Measurements from ENCODE around the gene ZNF534.
"Not testable (repeated sequence)": the region's sequence is repeated elsewhere in the genome, so short reads cannot be mapped to it uniquely, and the experiment has no call there.

DNA sequence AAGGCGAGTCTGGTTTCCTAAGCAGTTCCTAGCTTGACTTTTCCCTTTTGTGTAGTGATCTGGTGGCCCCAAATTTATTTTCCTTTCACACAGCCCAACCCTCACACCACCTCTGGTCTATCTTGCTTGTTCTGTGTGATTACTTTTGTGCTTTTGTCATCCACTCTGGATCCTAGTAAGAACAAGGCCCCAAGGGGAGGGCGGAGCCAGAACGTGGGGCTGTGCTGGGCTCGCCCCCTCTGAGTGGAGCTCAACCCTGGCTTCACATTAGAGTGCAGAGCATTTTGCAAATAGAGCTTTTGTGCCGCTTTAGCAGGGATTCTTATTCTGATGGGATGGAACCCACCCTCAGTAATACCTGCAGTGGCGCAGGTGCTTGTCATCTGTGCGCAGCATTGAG, 56.1 kb downstream of the ZNF534 start:
- TF ChIP-seq CTCF (conservative IDR thresholded peaks at IDR 0.05); ZFX (IDR thresholded peaks at IDR 0.05): not testable (repeated sequence)
